Measurements from ENCODE around the gene TFDP1.

GRCh38 chr13:113654591-113655345, 70.2 kb downstream of the TFDP1 start:
- TF ChIP-seq REST (IDR thresholded peaks at IDR 0.05; ENCODE audit: insufficient read depth in 1 of 2, low read depth in 2 of 2, low read length in 2 of 2) (no peak), SIN3A (IDR thresholded peaks at IDR 0.05; ENCODE audit: borderline replicate concordance, insufficient read depth, low read length) (no peak), FOXP2 (optimal IDR thresholded peaks at IDR 0.05; ENCODE audit: borderline replicate concordance, extremely low read depth, extremely low read length, insufficient read depth) (no peak), POLR2AphosphoS5 (IDR thresholded peaks at IDR 0.05; ENCODE audit: low read depth, low read length) (no peak), TAF1 (IDR thresholded peaks at IDR 0.05; ENCODE audit: borderline replicate concordance, insufficient read depth, low read length) (no peak)

All from PFSK-1 (cell line).